Measurements from ENCODE around the gene EML6.

EML6 gene

GRCh38 chr2:54859997-54860701 is 136.7 kb downstream of the EML6 start:
- DNase-seq (ENCODE audit: low spot score), result no peak
- H2BK12ac ChIP-seq (ENCODE audit: low read length), result no peak overlapping the region
- H3K4me1 ChIP-seq (ENCODE audit: control insufficient read depth in 2 of 2, insufficient read depth in 1 of 2, low read depth in 1 of 2, low read length in 2 of 2), result no peaks in the 10 kb centered on the region
- no peak overlapping the region for H3K14ac ChIP-seq (ENCODE audit: low read length)
- no peak overlapping the region for H2BK120ac ChIP-seq (ENCODE audit: low read depth, low read length)
- H2BK15ac ChIP-seq (ENCODE audit: low read length), result no peak overlapping the region
- H3K79me1 ChIP-seq (ENCODE audit: low read depth, low read length), result no peaks in the 10 kb centered on the region
- H3K18ac ChIP-seq (ENCODE audit: low read length), result no peak overlapping the region
- H2AFZ ChIP-seq (ENCODE audit: low read length), result no peak overlapping the region
- WGBS, 2 donors (ENCODE audit: extremely low coverage in 2 of 2, insufficient read length in 2 of 2, insufficient replicate concordance in 1 of 2), result no CpG with 5 or more reads among the region's 7 CpGs
- H3K23ac ChIP-seq (ENCODE audit: low read depth, low read length, poor library complexity), result no peak overlapping the region
- no peak overlapping the region for H3K9ac ChIP-seq (ENCODE audit: low read depth, low read length, poor library complexity)
- no peak overlapping the region for H3K27ac ChIP-seq (replicated peaks; ENCODE audit: low read length)
- H2AK5ac ChIP-seq (ENCODE audit: low read depth, low read length), result no peak overlapping the region
- H4K91ac ChIP-seq (ENCODE audit: low read depth, low read length, poor library complexity), result no peak overlapping the region
- H3K4ac ChIP-seq (ENCODE audit: low read length), result no peak overlapping the region
- no peak overlapping the region for H3K4me2 ChIP-seq (ENCODE audit: insufficient read depth, low read length, poor library complexity, severe bottlenecking)
- H4K8ac ChIP-seq (ENCODE audit: low read depth, low read length), result no peak overlapping the region
- H3K4me3 ChIP-seq (ENCODE audit: low read length in 2 of 2), result peak overlapping the region in 1 of 2 donors; percentile 64
- H2BK5ac ChIP-seq (ENCODE audit: low read length), result no peak overlapping the region
- no peaks in the 10 kb centered on the region for H3K9me3 ChIP-seq (replicated peaks in 1 of 2; ENCODE audit: control insufficient read depth in 2 of 2, insufficient read depth in 1 of 2, low read depth in 1 of 2, low read length in 2 of 2)
- peaks cover 0 to 5% (median 0%) of the 10 kb centered on the region in 3 experiments for H3K27me3 ChIP-seq (ENCODE audit: control insufficient read depth in 3 of 3, insufficient read depth in 3 of 3, low read depth in 1 of 3, low read length in 3 of 3)
- H3K36me3 ChIP-seq (replicated peaks in 1 of 2; ENCODE audit: control insufficient read depth in 2 of 2, insufficient read depth in 2 of 2, low read length in 2 of 2), result no peaks in the 10 kb centered on the region

DNA sequence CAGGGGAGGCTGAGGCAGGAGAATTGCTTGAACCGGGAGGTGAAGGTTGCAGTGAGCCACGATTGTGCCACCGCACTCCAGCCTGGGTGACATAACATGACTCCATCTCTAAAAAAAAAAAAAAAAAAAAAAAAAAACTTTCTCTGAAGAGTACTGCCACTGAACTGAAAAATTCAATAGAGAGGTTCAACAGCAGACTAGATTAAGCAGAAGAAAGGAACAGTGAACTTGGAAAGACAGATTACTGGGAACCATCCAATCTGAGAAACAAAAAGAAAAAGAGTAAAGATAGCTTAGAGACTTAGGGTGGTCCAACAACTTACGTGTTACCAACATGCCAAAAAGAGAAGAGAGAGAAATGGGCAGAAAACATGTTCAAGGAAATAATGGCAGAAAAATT is 138.8 kb downstream of the EML6 start:
- DNase-seq (ENCODE audit: low spot score), result no peak
- Histone ChIP-seq H4K8ac (ENCODE audit: low read depth, low read length) (no peak overlapping the region), H2AFZ (ENCODE audit: low read length) (no peak overlapping the region), H4K91ac (ENCODE audit: low read depth, low read length, poor library complexity) (no peak overlapping the region), H3K4ac (ENCODE audit: low read length) (no peak overlapping the region), H2BK12ac (ENCODE audit: low read length) (no peak overlapping the region), H2BK120ac (ENCODE audit: low read depth, low read length) (no peak overlapping the region), H3K79me1 (ENCODE audit: low read depth, low read length) (no peaks in the 10 kb centered on the region), H3K23ac (ENCODE audit: low read depth, low read length, poor library complexity) (no peak overlapping the region), H3K18ac (ENCODE audit: low read length) (no peak overlapping the region), H3K4me1 (ENCODE audit: control insufficient read depth in 2 of 2, insufficient read depth in 1 of 2, low read depth in 1 of 2, low read length in 2 of 2) (no peaks in the 10 kb centered on the region), H3K27me3 (ENCODE audit: control insufficient read depth in 3 of 3, insufficient read depth in 3 of 3, low read depth in 1 of 3, low read length in 3 of 3) (peaks cover 0 to 5% (median 2%) of the 10 kb centered on the region in 3 experiments), H2BK15ac (ENCODE audit: low read length) (no peak overlapping the region), H2BK5ac (ENCODE audit: low read length) (no peak overlapping the region), H3K36me3 (replicated peaks in 1 of 2; ENCODE audit: control insufficient read depth in 2 of 2, insufficient read depth in 2 of 2, low read length in 2 of 2) (no peaks in the 10 kb centered on the region), H3K14ac (ENCODE audit: low read length) (no peak overlapping the region), H2AK5ac (ENCODE audit: low read depth, low read length) (no peak overlapping the region), H3K9me3 (replicated peaks in 1 of 2; ENCODE audit: control insufficient read depth in 2 of 2, insufficient read depth in 1 of 2, low read depth in 1 of 2, low read length in 2 of 2) (no peaks in the 10 kb centered on the region), H3K4me2 (ENCODE audit: insufficient read depth, low read length, poor library complexity, severe bottlenecking) (no peak overlapping the region), H3K9ac (ENCODE audit: low read depth, low read length, poor library complexity) (no peak overlapping the region), H3K27ac (replicated peaks; ENCODE audit: low read length) (no peak overlapping the region), H3K4me3 (ENCODE audit: low read length in 2 of 2) (no peak overlapping the region)
- no CpG with 5 or more reads among the region's 4 CpGs for WGBS, 2 donors (ENCODE audit: extremely low coverage in 2 of 2, insufficient read length in 2 of 2, insufficient replicate concordance in 1 of 2)

GRCh38 chr2:54862742-54863141 is 139.3 kb downstream of the EML6 start:
- Histone ChIP-seq H3K18ac (ENCODE audit: low read length) (no peak overlapping the region), H3K4me3 (ENCODE audit: low read length in 2 of 2) (no peak overlapping the region), H3K36me3 (replicated peaks in 1 of 2; ENCODE audit: control insufficient read depth in 2 of 2, insufficient read depth in 2 of 2, low read length in 2 of 2) (no peaks in the 10 kb centered on the region), H3K9ac (ENCODE audit: low read depth, low read length, poor library complexity) (no peak overlapping the region), H2BK12ac (ENCODE audit: low read length) (no peak overlapping the region), H3K14ac (ENCODE audit: low read length) (no peak overlapping the region), H3K27ac (replicated peaks; ENCODE audit: low read length) (no peak overlapping the region), H3K9me3 (replicated peaks in 1 of 2; ENCODE audit: control insufficient read depth in 2 of 2, insufficient read depth in 1 of 2, low read depth in 1 of 2, low read length in 2 of 2) (no peaks in the 10 kb centered on the region), H3K4me1 (ENCODE audit: control insufficient read depth in 2 of 2, insufficient read depth in 1 of 2, low read depth in 1 of 2, low read length in 2 of 2) (no peaks in the 10 kb centered on the region), H2BK15ac (ENCODE audit: low read length) (no peak overlapping the region), H2AFZ (ENCODE audit: low read length) (no peak overlapping the region), H2AK5ac (ENCODE audit: low read depth, low read length) (no peak overlapping the region), H2BK5ac (ENCODE audit: low read length) (no peak overlapping the region), H3K27me3 (ENCODE audit: control insufficient read depth in 3 of 3, insufficient read depth in 3 of 3, low read depth in 1 of 3, low read length in 3 of 3) (peaks cover 0 to 5% (median 2%) of the 10 kb centered on the region in 3 experiments), H4K8ac (ENCODE audit: low read depth, low read length) (no peak overlapping the region), H3K4ac (ENCODE audit: low read length) (no peak overlapping the region), H3K4me2 (ENCODE audit: insufficient read depth, low read length, poor library complexity, severe bottlenecking) (no peak overlapping the region), H4K91ac (ENCODE audit: low read depth, low read length, poor library complexity) (no peak overlapping the region), H3K79me1 (ENCODE audit: low read depth, low read length) (no peaks in the 10 kb centered on the region), H2BK120ac (ENCODE audit: low read depth, low read length) (no peak overlapping the region), H3K23ac (ENCODE audit: low read depth, low read length, poor library complexity) (no peak overlapping the region)
- WGBS, 2 donors (ENCODE audit: extremely low coverage in 2 of 2, insufficient read length in 2 of 2, insufficient replicate concordance in 1 of 2), result no CpG with 5 or more reads among the region's 2 CpGs
- DNase-seq (ENCODE audit: low spot score), result no peak

GRCh38 chr2:54863660-54864059 is 140.2 kb downstream of the EML6 start:
- H2BK15ac ChIP-seq (ENCODE audit: low read length), result no peak overlapping the region
- H4K91ac ChIP-seq (ENCODE audit: low read depth, low read length, poor library complexity), result no peak overlapping the region
- H2AK5ac ChIP-seq (ENCODE audit: low read depth, low read length), result no peak overlapping the region
- H3K36me3 ChIP-seq (replicated peaks in 1 of 2; ENCODE audit: control insufficient read depth in 2 of 2, insufficient read depth in 2 of 2, low read length in 2 of 2), result no peaks in the 10 kb centered on the region
- H3K23ac ChIP-seq (ENCODE audit: low read depth, low read length, poor library complexity), result no peak overlapping the region
- no peak overlapping the region for H2AFZ ChIP-seq (ENCODE audit: low read length)
- H3K79me1 ChIP-seq (ENCODE audit: low read depth, low read length), result no peaks in the 10 kb centered on the region
- H3K4me2 ChIP-seq (ENCODE audit: insufficient read depth, low read length, poor library complexity, severe bottlenecking), result no peak overlapping the region
- H2BK12ac ChIP-seq (ENCODE audit: low read length), result no peak overlapping the region
- H3K18ac ChIP-seq (ENCODE audit: low read length), result no peak overlapping the region
- no CpG with 5 or more reads among the region's 5 CpGs for WGBS, 2 donors (ENCODE audit: extremely low coverage in 2 of 2, insufficient read length in 2 of 2, insufficient replicate concordance in 1 of 2)
- no peaks in the 10 kb centered on the region for H3K4me1 ChIP-seq (ENCODE audit: control insufficient read depth in 2 of 2, insufficient read depth in 1 of 2, low read depth in 1 of 2, low read length in 2 of 2)
- no peak overlapping the region for H3K4me3 ChIP-seq (ENCODE audit: low read length in 2 of 2)
- no peak overlapping the region for H3K14ac ChIP-seq (ENCODE audit: low read length)
- no peak overlapping the region for H3K27ac ChIP-seq (replicated peaks; ENCODE audit: low read length)
- H2BK120ac ChIP-seq (ENCODE audit: low read depth, low read length), result no peak overlapping the region
- H3K27me3 ChIP-seq (ENCODE audit: control insufficient read depth in 3 of 3, insufficient read depth in 3 of 3, low read depth in 1 of 3, low read length in 3 of 3), result peaks cover 0 to 5% (median 2%) of the 10 kb centered on the region in 3 experiments
- no peak overlapping the region for H2BK5ac ChIP-seq (ENCODE audit: low read length)
- no peak for DNase-seq (ENCODE audit: low spot score)
- H4K8ac ChIP-seq (ENCODE audit: low read depth, low read length), result no peak overlapping the region
- no peak overlapping the region for H3K9ac ChIP-seq (ENCODE audit: low read depth, low read length, poor library complexity)
- H3K4ac ChIP-seq (ENCODE audit: low read length), result no peak overlapping the region
- H3K9me3 ChIP-seq (replicated peaks in 1 of 2; ENCODE audit: control insufficient read depth in 2 of 2, insufficient read depth in 1 of 2, low read depth in 1 of 2, low read length in 2 of 2), result no peaks in the 10 kb centered on the region

All from neuronal stem cell (in vitro differentiated cells).